ENCODE data around the gene C2orf68. TPM values are rescaled to one million over a fixed set of nuclear protein-coding genes. Genes with fewer than 3 reads are reported as not detected.
A peak's percentile ranks its signal among the peaks of the same experiment; 100 is the strongest.

C2orf68 gene
- total and polyA plus RNA-seq, 2 of the 13 experiments (the other 11 are each of a cell fraction or from before 2014, with no cell fraction given), result 47.1 to 77.4 TPM

- ChIA-PET POLR2A (interaction anchor here (1.9 to 25.9 kb wide), 6 partner anchors 12 to 267 kb away, joined by 4 to 795 read pairs (median 64); partner anchors contain the start of genes C2orf68, GGCX, MAT2A and RNF181), CTCF (ENCODE audit: low intra/inter-chr PET ratio, low total read pairs) (no interaction called here)
- H2AFZ ChIP-seq (ENCODE audit: low read length), result no peak overlapping the region
- no peak overlapping the region for H3K4me2 ChIP-seq (ENCODE audit: low read depth, low read length)
- H3K9me3 ChIP-seq (ENCODE audit: low read length), result no peaks in the 10 kb centered on the region
- TF ChIP-seq SAP130 (CRISPR knock-in tag; IDR thresholded peaks at IDR 0.05; ENCODE audit: low read depth) (no peak), ZNF44 (CRISPR knock-in tag; IDR thresholded peaks at IDR 0.05) (no peak), ZSCAN25 (CRISPR knock-in tag; IDR thresholded peaks at IDR 0.05) (no peak), ZNF451 (CRISPR knock-in tag; IDR thresholded peaks at IDR 0.05) (peak; percentile 35; the same call in 1 of the 2 replicates), ZBTB38 (CRISPR knock-in tag; IDR thresholded peaks at IDR 0.05) (peak; percentile 84), MEIS2 (CRISPR knock-in tag; IDR thresholded peaks at IDR 0.05) (no peak), ZNF83 (CRISPR knock-in tag; IDR thresholded peaks at IDR 0.05; ENCODE audit: borderline replicate concordance) (no peak), ZNF503 (CRISPR knock-in tag; IDR thresholded peaks at IDR 0.05) (no peak), MED1 (CRISPR knock-in tag; IDR thresholded peaks at IDR 0.05) (no peak), KDM5B (CRISPR knock-in tag; IDR thresholded peaks at IDR 0.05; ENCODE audit: borderline replicate concordance) (0 out of 2 replicates have a peak, but pooled peaks have one; percentile 21), ARID4A (CRISPR knock-in tag; IDR thresholded peaks at IDR 0.05; ENCODE audit: borderline replicate concordance) (0 out of 2 replicates have a peak, but pooled peaks have one; percentile 4), ZNF619 (CRISPR knock-in tag; IDR thresholded peaks at IDR 0.05) (no peak), HIVEP1 (CRISPR knock-in tag; IDR thresholded peaks at IDR 0.05) (no peak), JUN (CRISPR knock-in tag; IDR thresholded peaks at IDR 0.05) (no peak), E2F2 (CRISPR knock-in tag; IDR thresholded peaks at IDR 0.05; ENCODE audit: borderline replicate concordance) (no peak)
- H3K9ac ChIP-seq (ENCODE audit: insufficient read depth, low read depth, low read length), result no peak overlapping the region
- no peaks in the 10 kb centered on the region; a peak in 1 of 5 replicates for H3K27me3 ChIP-seq (ENCODE audit: control insufficient read depth in 1 of 2, insufficient read depth in 2 of 2, low read length in 2 of 2)
- peaks cover 0 to 2% of the 10 kb centered on the region in 2 experiments; a peak in 1 of 5 replicates for H3K36me3 ChIP-seq (replicated peaks in 1 of 2; ENCODE audit: control insufficient read depth in 1 of 2, insufficient read depth in 2 of 2, low read length in 2 of 2)
- H3K4me3 ChIP-seq (replicated peaks in 1 of 3; ENCODE audit: insufficient read depth in 1 of 3, low read depth in 2 of 3, low read length in 3 of 3), result no peak overlapping the region
- H3K4me1 ChIP-seq (ENCODE audit: insufficient read depth, low read length), result peaks cover 86% of the 10 kb centered on the region
- in situ Hi-C loops (cut with HindIII; ENCODE audit: extremely low pct_ligation_motif_present, low pct_unique_long_range_greater_than_20kb) (no loop called here), intact Hi-C loops (cut with micrococcal nuclease; ENCODE audit: unreplicated experiment) (no loop called here)
- FAIRE-seq (no peak), ATAC-seq (no peak), DNase-seq (ENCODE audit: low spot score) (no peak)
- 80% methylated on average over 12 of the region's 12 CpGs for WGBS (ENCODE audit: low lambda C conversion rate)
- H3K27ac ChIP-seq (ENCODE audit: extremely low read length, insufficient read depth, low read length), result no peak overlapping the region
- no TSS peak for BruUV-seq (replicated peaks)
- H3K79me2 ChIP-seq (ENCODE audit: insufficient read depth, low read length), result peaks cover 11% of the 10 kb centered on the region
- H4K20me1 ChIP-seq (ENCODE audit: insufficient read depth, low read length), result 0 out of 2 replicates have a peak, but pooled peaks cover 2% of the 10 kb centered on the region
These were observed 20.3 kb downstream of the C2orf68 start for GRCh38 chr2:85591563-85591962.
